NCI-H226 (cell line): ENCODE results near the gene POLN.

ENCODE experiments used
- DNase-seq: peaks from one replicate; pipeline ENCODE4 v3.0.0-alpha.2; 2015

Gene POLN

GRCh38 chr4:2241410-2242353 is at the start of gene POLN, which contains the start of gene HAUS3:
Gene POLN (minus strand): TSS chr4:2242121. CDS start chr4:2229231, 12,890 bp downstream.
Gene HAUS3 (minus strand): TSS chr4:2242121. CDS start chr4:2240946, 1,175 bp downstream.
- DNase-seq, result peak; percentile 81

GRCh38 chr4:2290974-2291704 is 49.2 kb upstream of the POLN start:
- DNase-seq, result no peak

- no peak for DNase-seq
Measured at GRCh38 chr4:2290488-2290887, 48.6 kb upstream of the POLN start.

GRCh38 chr4:2289955-2290333 is 48.0 kb upstream of the POLN start:
- no peak for DNase-seq

GRCh38 chr4:2289311-2289954 is 47.5 kb upstream of the POLN start:
- DNase-seq, result no peak

- DNase-seq, result no peak
Measured at GRCh38 chr4:2288051-2288541, 46.2 kb upstream of the POLN start.

GRCh38 chr4:2287594-2287915 is 45.6 kb upstream of the POLN start:
- DNase-seq, result no peak

- DNase-seq, result no peak
Measured at GRCh38 chr4:2286904-2287593, 45.1 kb upstream of the POLN start.

GRCh38 chr4:2285613-2286381 is 43.9 kb upstream of the POLN start:
- no peak for DNase-seq

GRCh38 chr4:2284934-2285612 is 43.2 kb upstream of the POLN start:
- peak; percentile 46 for DNase-seq

GRCh38 chr4:2284161-2284933 is 42.4 kb upstream of the POLN start:
- no peak for DNase-seq

GRCh38 chr4:2283199-2283711 is 41.3 kb upstream of the POLN start:
- DNase-seq, result no peak

- DNase-seq, result no peak
Measured at GRCh38 chr4:2281575-2282343, 39.8 kb upstream of the POLN start.

- DNase-seq, result no peak
Measured at GRCh38 chr4:2280531-2281300, 38.8 kb upstream of the POLN start.

- DNase-seq, result no peak
Measured at GRCh38 chr4:2277956-2278355, 36.0 kb upstream of the POLN start.

GRCh38 chr4:2276581-2277325 is 34.8 kb upstream of the POLN start:
- no peak for DNase-seq

- no peak for DNase-seq
Measured at GRCh38 chr4:2275546-2276251, 33.8 kb upstream of the POLN start.
